K562 (cell line): ENCODE measurements around the gene AKAP10. TPM values are rescaled to one million over a fixed set of nuclear protein-coding genes. Genes with fewer than 3 reads are reported as not detected.

Experiments used
- ASH1L ChIP-seq: fragments of 450-650 bp; IDR thresholded peaks from 2 replicates; pipeline ENCODE4 v1.6.1; 2018; ENCODE audit warnings: borderline replicate concordance, mild to moderate bottlenecking, low read depth; ENCODE audit not compliant: partially characterized antibody
- BRD9 ChIP-seq: fragments of 450-650 bp; IDR thresholded peaks from 2 replicates; pipeline ENCODE4 v1.6.1; 2018; ENCODE audit warnings: low read depth; ENCODE audit not compliant: partially characterized antibody
- CBX1 ChIP-seq: sonication (generic); IDR thresholded peaks from 2 replicates; pipeline ENCODE4 v1.6.1; 2016; ENCODE audit warnings: antibody characterized with exemption, low read depth, mild to moderate bottlenecking
- ELK3 ChIP-seq: fragments of 450-650 bp; formaldehyde crosslinking; IDR thresholded peaks from 2 replicates; pipeline ENCODE4 v1.4.0; 2020; ENCODE audit warnings: mild to moderate bottlenecking
- EZH2 ChIP-seq: IDR thresholded peaks from 2 replicates; pipeline ENCODE4 v1.6.1; 2012; ENCODE audit warnings: low read depth, mild to moderate bottlenecking, inconsistent platforms, low read length, borderline replicate concordance
- KDM2B ChIP-seq: fragments of 250-450 bp; sonication (Bioruptor Pico); IDR thresholded peaks from 2 replicates; pipeline ENCODE4 v1.8.0; 2021; ENCODE audit warnings: mild to moderate bottlenecking, moderate library complexity
- MAZ ChIP-seq, 2 experiments: fragments of 450-650 bp in 1 of 2; sonication (generic) in 1 of 2; formaldehyde crosslinking; IDR thresholded peaks in 1 of 2; conservative IDR thresholded peaks in 1 of 2; 2 replicates each; pipeline versions ENCODE4 v1.4.0 to v1.5.0; 2020; ENCODE audit warnings: mild to moderate bottlenecking in 1 of 2, missing genetic modification reagents in 1 of 2
- MXD1 ChIP-seq: fragments of 250-450 bp; sonication (Bioruptor Pico); IDR thresholded peaks from 2 replicates; pipeline ENCODE4 v1.8.0; 2021; ENCODE audit warnings: borderline replicate concordance, mild to moderate bottlenecking, moderate library complexity; ENCODE audit not compliant: poor library complexity, severe bottlenecking
- NCOA1 ChIP-seq: fragments of 450-650 bp; IDR thresholded peaks from 2 replicates; pipeline ENCODE4 v1.6.1; 2016; ENCODE audit warnings: low read depth
- NELFE ChIP-seq: IDR thresholded peaks from 2 replicates; pipeline ENCODE4 v1.6.1; 2011; ENCODE audit warnings: mild to moderate bottlenecking; ENCODE audit not compliant: insufficient read depth, insufficient read length
- POLR2A ChIP-seq: fragments of 450-650 bp; conservative IDR thresholded peaks from 2 replicates; pipeline ENCODE4 v1.6.1; 2016
- PTTG1 ChIP-seq: fragments of 450-650 bp; IDR thresholded peaks from 2 replicates; pipeline ENCODE4 v1.6.1; 2016; ENCODE audit warnings: low read depth, mild to moderate bottlenecking, missing genetic modification characterization, missing compliant biosample characterization
- SNRNP70 ChIP-seq: fragments of 200-400 bp; formaldehyde crosslinking; optimal IDR thresholded peaks from 2 replicates; pipeline ENCODE3; 2017; ENCODE audit warnings: low read depth, low read length
- SREBF1 ChIP-seq: fragments of 150-350 bp; IDR thresholded peaks from 2 replicates; pipeline ENCODE4 v1.6.1; 2014; ENCODE audit warnings: antibody characterized with exemption, low read depth, low read length, borderline replicate concordance
- TFE3 ChIP-seq: fragments of 450-650 bp; formaldehyde crosslinking; IDR thresholded peaks from 2 replicates; pipeline ENCODE4 v1.4.0; 2020; ENCODE audit warnings: mild to moderate bottlenecking, mixed read lengths
- ZEB2 ChIP-seq: fragments of 450-650 bp; IDR thresholded peaks from 2 replicates; pipeline ENCODE4 v1.6.1; 2016
- ZFP91 ChIP-seq: sonication (generic); formaldehyde crosslinking; IDR thresholded peaks from 2 replicates; pipeline ENCODE4 v1.8.0; 2022; ENCODE audit warnings: mild to moderate bottlenecking, missing genetic modification reagents
- ZFX ChIP-seq: sonication (generic); formaldehyde crosslinking; IDR thresholded peaks from 2 replicates; pipeline ENCODE4 v1.8.0; 2022; ENCODE audit warnings: mild to moderate bottlenecking, missing genetic modification reagents, moderate library complexity
- ZNF140 ChIP-seq: fragments of 250-450 bp; sonication (Bioruptor Pico); IDR thresholded peaks from 2 replicates; pipeline ENCODE4 v1.8.0; 2021; ENCODE audit warnings: moderate library complexity, mild to moderate bottlenecking, inconsistent platforms
- ZNF444 ChIP-seq: fragments of 250-450 bp; sonication (Bioruptor Pico); IDR thresholded peaks from 2 replicates; pipeline ENCODE4 v1.4.0; 2020; ENCODE audit warnings: mild to moderate bottlenecking, moderate library complexity
- ZNF586 ChIP-seq: fragments of 450-650 bp; formaldehyde crosslinking; conservative IDR thresholded peaks from 2 replicates; pipeline ENCODE4 v1.4.0; 2020; ENCODE audit warnings: mild to moderate bottlenecking, moderate library complexity
- ZNF655 ChIP-seq: fragments of 250-450 bp; sonication (Bioruptor Pico); IDR thresholded peaks from 2 replicates; pipeline ENCODE4 v1.5.0; 2021
- ZNF707 ChIP-seq: fragments of 250-450 bp; sonication (Bioruptor Pico); conservative IDR thresholded peaks from 2 replicates; pipeline ENCODE4 v1.8.0; 2022; ENCODE audit warnings: inconsistent platforms, mild to moderate bottlenecking, moderate library complexity
- polyA plus RNA-seq, 8 experiments: library from polyadenylated mRNA; depleted of rRNA in 4 of 8; stranded (reverse) in 5 of 8; unstranded in 3 of 8; fragments of >200 nt; fragmentation: Nextera tagmentation in 2 of 8; fragmentation: Illumina TruSeq in 1 of 8; extraction: Ambion mirVana in 2 of 8; extraction: Trizol in 1 of 8; gene quantifications; 2 replicates each; pipeline versions ENCODE4 v1.2.1 to v1.2.3, GENCODE V29; 2011 to 2014; ENCODE audit warnings: inconsistent platforms in 1 of 8, missing spikeins in 1 of 8
- total RNA-seq, 7 experiments: library from RNA; depleted of rRNA in 6 of 7; stranded (reverse); fragments of >200 nt in 6 of 7; fragmentation: Illumina TruSeq in 2 of 7; extraction: Trizol in 2 of 7; gene quantifications; 2 replicates each; pipeline versions ENCODE4 v1.2.1 to v1.2.3, GENCODE V29; 2011 to 2021; ENCODE audit warnings: low replicate concordance in 1 of 7

Gene AKAP10
- total and polyA plus RNA-seq, 9 of the 15 experiments (the other 6 are each of a cell fraction or from before 2014, with no cell fraction given), result 4.0 to 20.3 (median 8.2) TPM

- TF ChIP-seq ZFP91 (CRISPR knock-in tag) (no peak), ZEB2 (no peak), MXD1 (no peak), NCOA1 (no peak), ZFX (CRISPR knock-in tag) (peak; percentile 78), SNRNP70 (no peak), ZNF444 (no peak), POLR2A (peak; percentile 81), ELK3 (CRISPR knock-in tag) (no peak), KDM2B (no peak), PTTG1 (no peak), NELFE (no peak), TFE3 (CRISPR knock-in tag) (peak; percentile 94), ZNF707 (CRISPR knock-in tag) (no peak), SREBF1 (no peak), CBX1 (no peak), MAZ (CRISPR knock-in tag; conservative IDR thresholded peaks at IDR 0.05 in 1 of 2, IDR thresholded peaks at IDR 0.05 in 1 of 2) (peak; percentile 76 to 86), ZNF586 (CRISPR knock-in tag) (no peak), ZNF140 (CRISPR knock-in tag) (no peak), BRD9 (no peak), ASH1L (no peak), EZH2 (no peak), ZNF655 (CRISPR knock-in tag) (no peak)
Measured at GRCh38 chr17:19977293-19978208, at the start of gene AKAP10 (continued).
